GM18907 (cell line): Measurements from ENCODE around the gene PDP2.

Experiments used
- ATAC-seq: cut with Tn5 transposase; IDR thresholded peaks from one replicate; pipeline ENCODE4 v1.9.1; 2021; ENCODE audit warnings: mild to moderate bottlenecking, moderate library complexity; ENCODE audit not compliant: unreplicated experiment

PDP2 gene

DNA sequence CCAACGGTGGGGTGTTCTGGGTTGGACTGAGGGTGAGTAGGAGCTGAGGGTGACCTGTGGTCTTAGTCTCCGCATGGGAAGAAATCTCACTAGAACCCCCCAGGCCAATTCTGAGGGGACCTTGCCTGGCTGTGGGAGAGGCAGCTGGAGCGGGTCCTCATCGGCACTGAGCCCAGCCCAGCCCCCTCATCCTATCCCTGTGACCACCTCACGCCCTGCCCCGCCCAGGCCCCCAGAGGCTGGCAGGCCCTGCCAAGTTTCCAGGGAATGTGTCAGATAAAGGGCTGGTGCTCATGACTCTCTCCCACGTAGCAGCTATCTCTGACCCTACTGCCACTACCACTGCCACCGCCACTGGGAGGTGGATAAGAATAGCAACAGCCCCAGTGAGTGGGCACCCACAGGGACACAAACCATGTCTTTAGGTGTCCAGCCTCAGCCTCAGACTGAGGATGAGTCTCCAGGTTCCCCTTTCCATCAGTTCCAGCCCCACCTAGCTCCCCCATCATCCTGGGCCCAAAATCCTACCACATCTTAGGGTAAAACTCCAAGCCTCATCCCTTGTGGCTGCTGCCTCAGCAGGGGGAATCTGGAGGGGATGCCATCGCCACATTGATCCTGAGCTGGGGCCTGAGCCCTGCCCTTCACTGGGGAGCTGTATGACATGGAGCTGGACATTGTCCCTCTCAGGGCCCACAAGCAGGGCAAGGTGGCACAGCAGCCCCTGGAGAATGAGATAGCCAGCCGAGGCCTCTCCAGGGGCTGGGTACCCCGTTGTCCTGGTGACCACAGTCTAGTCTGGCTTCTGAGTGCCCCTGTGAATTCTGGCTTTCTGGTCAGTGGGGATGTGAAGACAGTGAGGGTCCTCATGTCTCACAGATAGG, 23.5 kb downstream of the PDP2 start:
- no peak for ATAC-seq

DNA sequence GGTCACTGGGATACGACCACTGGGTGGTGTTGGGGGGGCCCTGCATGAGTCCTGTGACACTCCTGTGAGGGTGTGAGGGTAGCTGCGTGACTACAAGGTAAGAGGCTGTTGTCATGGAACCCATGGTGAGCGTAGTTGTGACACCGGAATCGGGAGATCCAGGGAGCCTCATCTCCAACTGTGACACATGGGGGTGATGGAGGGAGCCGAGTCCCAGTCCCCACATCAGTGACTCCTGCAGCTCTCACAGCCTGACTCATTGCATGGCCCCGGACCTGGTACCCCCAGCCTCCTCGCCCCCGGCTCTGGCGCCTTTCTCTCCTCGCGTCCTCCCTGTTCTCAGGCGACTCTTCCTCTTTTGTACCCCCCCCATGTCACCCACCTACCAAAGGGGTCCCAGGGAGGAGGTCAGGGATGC, 24.1 kb downstream of the PDP2 start:
- no peak for ATAC-seq

DNA sequence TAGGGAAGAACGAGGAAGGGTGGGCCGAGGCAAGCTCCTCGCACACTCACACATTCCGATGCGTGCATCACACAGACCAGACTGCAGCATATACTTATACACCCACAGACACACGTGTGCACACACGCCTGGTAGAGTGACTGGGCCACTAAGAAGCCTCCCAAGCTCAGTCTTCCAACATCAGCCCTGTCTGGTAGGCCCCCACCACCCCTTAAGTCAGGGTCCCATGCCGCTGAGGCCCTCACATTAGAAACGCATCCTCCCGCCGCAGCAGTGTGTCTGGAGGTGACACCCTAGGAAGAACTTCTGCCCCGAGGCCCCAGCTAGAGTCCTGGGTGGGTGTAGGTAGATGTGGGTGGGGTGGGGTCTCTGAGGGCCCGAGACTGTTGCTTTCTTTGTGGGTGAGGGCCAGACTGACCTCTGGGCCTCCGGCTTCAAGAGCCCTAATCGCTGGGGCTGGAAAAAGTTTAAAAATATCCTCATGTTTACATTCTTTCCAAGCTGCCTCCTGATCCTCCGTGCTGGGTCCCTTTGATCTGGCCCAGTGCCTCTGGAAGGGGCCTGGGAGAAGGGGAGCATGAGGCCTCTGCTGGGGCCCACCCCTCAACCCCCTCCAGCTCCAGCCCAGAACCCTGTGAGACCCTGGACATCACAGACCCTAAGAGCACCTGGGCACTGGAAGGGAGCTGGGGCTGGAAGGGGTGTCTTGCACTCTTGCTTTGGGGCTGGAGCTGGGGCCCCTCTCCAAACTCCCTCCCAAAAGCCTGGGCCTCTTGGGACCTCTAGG, 24.7 kb downstream of the PDP2 start:
- no peak for ATAC-seq

DNA sequence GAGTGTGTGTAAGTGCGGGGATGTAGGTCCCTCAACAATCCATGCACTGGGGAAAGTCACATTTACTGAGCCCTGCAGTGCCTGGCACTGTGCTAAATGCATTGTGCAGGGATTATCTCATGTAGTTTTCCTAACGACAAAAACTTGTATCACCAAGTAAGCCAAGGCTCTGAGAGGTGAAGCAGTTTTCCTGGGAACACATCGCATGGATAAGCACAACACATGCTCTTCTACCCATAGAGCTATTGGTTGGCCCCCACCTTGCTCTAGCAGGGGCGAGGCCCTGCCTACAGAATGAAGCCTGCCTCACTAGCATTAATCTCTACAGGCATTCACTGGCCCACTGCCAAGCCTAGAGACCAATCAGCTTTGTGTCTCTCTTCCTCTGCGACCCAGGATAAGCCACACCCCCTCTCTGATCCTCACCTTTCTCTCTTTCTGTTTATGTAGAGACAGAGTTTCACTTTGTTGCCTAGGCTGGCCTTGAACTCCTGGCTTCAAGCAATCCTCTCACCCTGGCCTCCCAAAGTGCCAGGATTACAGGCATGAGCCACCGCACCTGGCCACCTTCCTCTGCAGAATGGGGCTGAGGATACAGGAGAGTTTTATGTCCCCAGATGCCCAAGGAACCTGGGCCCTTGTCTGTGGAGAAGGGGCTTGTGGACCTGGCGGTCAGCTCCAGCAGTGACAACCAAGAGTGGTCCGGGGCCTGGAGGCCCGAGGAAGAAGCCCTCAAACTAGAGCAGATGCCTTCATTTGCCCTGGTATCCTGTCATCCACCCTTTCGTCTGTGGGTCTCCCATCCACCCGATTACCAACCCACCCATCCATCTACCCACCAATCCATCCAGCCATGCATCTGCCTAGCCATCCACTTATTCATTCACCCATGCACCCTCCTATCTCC, 25.6 kb downstream of the PDP2 start:
- no peak for ATAC-seq

DNA sequence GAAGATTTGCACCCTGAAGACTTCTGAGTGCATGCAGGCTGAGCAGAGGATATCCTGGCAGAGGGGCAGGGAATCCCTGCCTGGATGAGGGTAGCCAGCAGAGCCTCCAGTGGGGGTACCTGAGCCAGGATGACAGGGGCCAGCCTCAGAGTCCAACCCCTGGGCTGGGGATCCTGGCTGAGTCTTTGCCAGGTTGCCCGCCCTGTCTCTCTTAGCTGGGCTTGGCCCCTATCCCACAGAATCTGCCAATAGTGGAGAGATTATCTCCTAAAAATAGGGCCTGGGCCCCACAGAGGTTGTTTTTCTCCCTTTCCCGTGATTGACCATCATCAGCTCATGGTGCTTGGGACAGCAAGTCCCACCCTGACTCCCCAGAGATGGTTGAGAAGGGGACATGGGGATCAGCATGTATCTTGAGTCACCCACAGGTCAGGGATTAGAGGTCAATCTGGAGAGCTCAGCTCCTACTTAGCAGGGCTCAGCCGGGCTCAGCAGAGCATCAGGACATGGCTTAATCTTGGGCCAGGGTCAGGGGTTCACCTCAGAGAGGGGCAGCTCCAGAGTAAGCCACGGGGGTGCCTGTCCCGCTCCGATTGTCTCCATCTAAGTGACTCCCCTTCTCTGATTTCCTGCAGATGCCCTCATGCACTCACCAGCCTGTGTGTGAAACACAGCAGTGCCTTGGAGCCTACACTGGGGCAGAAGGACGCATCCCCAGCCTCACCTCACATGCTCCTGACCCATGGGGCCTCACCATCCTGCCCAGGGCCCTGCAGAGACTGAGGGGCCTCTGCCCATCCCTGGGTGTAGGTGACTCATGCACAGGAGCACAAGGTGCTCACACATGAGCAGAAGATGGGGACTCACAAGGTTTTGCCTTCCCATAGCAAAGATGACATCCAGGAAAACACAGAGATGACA, 26.9 kb downstream of the PDP2 start:
- ATAC-seq: no peak

DNA sequence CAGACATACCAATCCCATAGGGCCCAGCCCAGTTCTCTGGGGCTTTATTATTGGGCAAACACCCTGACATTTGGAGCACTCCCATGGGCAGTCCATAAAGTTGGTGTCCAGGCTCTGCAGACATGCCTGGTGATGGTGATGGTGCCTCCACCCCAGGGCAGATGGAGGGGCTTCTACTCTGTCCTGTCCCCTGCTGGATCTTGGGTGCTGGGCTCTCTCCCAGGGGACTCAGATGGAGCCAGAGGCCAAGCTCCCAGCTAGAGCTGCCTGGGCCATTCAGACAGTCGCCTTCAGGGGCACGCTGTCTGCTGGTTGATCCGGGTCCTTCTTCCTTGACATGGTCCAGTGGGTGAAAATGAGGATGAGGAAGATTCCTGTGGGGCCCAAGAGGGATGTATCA, 27.8 kb downstream of the PDP2 start:
- ATAC-seq: no peak

DNA sequence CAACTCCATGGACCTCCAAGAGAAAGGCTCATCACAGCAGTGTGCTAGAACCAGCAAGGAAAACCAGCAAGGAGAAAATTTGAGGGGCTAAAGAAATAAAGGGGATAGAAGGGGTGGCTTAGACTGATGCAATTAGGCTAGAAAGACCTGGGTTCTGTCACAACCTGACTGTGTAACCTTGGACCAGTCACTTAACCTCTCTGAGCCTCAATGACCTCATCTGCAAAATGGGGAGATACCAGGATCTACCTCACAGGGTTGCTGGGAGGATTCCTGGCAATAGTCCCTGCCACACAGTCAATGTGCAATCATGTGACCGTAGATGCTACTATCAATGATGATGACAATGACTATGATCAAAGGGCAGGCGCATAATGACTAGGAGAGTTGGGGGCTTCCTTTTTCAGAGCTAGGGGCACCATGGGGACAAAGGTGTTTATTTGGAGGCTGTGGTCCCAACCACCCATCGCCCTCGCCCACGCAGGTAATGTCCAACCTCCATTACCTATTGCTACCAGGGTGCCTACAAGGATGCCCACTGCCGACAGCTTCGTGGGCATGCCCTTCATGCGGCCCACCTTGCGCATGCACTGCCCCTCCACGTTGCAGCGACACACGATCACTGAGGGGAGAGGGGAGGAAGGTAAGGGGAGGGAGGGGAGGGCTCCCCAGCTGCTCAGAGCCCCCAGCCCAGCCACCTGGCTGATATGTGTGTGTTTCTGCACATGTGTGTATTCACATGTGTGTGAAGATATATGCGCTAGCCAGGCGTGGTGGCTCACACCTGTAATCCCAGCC, 28.6 kb downstream of the PDP2 start:
- ATAC-seq: no peak

DNA sequence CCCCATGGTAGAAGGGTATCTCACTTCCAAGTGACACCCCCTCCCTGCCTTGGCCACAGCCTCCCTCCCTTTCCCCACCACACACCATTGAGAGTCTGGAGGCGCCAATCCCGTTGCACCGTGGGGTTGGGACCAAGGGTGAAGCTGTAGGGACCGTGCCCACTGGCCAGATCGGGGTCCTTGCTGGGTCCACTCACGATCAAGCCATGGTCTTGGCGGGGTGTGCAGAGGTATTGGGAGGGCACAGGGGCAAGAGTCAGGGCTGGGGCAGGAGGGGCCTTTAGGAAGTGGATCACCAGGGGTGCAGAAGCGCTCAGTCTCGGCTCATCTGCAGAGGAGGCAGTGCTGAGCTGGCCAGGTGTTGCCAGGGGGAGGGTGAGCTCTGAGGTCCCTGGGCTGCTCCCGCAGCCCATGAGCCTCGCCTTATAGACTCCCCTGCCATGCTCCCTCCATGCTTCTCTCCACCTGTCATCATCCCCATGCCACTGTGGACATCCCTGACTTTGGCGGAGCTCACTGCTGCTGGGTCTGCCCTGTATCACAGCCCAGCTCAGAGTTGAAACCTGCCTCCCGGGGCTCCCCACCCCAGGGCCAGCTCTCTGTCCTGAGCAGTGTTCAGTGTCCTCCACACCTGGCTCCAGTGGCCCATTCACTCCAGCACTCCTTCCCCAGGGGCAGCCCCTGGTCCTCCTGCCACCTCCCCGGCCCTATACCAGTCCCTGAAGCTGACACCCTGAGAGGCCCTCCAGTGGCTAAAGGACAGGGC, 30.0 kb downstream of the PDP2 start:
- no peak for ATAC-seq

DNA sequence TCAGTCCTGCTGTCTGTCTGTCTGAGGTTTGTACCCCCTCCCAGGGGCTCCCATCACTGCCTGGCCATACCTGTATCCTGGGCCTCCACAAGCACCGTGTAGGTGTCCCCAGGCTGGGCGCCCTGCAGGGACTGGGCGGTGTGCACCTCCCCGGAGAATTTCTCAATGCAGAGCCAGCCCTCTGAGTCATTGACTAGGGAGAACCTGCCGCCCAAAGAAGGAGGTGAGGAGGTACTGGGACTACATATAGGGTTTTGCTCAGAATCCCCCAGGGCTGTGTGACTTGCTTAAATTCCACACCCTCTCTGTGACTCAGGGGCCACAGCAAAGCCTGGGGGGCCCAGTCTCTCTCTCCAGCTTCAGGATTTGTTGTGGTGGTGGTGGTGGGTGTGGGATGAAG, 30.8 kb downstream of the PDP2 start:
- ATAC-seq: no peak

DNA sequence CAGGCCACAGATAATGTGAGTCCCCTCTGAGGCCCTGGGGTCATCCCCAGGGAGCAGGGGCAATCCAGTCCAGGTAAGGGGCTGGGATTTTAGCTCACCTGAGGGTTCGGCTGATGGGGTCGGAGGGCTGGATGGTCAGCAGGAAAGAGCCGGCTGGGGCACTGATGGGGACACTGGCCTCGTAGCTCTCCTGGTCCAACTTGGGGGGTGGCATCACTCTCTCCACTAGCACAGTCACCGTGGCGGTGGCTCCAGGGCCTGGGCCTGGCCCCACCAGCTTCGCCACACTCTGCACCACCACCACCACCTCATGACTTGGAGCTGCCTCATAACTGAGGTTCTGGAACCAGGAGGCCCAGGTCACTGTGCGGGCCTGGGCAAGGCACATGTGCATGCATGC, 31.5 kb downstream of the PDP2 start:
- no peak for ATAC-seq

DNA sequence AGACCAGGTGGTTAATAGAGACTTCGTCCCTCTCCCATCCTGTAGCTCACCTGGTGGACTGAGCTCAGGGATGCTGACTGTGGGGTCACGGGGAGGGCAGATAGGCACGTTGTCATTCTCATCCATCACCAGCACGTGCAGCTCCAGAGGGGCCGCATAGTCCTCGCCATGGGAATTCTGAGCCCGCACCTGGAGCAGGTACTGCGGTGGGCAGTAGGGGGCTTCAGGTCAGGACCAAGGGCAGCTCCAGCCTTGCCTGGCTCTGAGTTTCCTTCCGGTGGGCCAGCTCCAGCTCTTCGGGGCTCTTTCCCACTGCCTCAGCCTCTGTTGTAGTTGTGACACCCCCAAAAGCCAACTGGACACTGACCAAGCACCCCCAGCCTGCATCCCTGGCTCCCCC, 32.8 kb downstream of the PDP2 start:
- ATAC-seq: no peak

DNA sequence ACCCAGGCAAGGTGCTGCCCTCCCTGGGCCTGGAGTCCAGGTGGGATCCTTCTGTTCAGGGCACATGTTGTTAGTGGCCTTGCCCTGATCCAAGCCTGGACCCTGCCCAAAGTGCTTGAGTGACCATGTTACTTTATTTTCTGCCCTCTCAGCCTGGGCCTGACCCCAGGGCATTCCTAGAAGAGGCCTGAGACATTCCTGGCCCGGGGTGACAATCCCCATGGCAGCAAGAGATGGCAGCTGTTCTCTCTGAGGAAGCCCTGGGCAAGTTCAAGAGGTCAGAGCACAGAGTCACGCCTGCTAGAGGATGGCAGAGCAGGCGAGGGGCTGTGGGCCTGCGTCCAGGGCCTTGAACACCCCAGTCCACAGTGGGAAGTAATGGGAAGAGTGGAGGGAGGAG, 33.4 kb downstream of the PDP2 start:
- no peak for ATAC-seq

DNA sequence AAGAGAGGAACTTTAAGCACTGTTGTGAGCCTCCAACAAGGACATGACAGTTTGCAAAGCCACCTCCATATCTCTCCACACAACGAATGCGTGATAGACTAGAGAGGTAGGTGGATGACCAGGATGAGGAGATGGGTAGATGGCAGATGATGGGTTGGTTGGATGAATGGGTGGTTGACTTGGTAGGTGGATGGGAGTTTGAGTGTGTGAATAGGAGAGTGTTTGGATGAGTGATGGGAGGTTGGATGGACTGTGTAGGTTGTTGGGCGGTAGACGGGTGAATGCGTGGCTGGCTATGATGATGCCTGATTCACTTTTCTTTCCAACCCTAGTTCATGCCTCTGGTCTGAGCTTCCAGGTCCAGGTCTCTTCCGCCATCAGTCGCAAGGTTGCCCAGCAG, 34.2 kb downstream of the PDP2 start:
- no peak for ATAC-seq

DNA sequence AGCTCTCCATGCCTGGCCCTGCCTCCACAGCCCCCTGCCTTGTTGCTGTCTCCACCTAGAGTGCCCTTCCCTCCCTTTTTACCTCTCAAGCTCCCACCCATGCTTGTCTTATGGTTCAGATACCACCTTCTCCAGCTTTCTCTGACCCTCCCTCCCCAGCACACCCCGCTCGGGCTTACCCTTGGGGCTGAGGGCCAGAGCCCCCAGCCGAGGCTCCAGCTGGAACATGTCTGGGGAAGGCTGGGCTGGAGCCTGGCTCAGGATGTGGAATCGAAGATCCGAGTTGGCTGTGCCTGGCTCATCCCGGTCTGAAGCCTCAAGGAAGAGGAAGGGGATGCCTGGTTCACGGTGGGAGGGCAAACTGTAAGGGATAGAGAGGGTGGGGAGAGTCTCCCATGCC, 34.7 kb downstream of the PDP2 start:
- ATAC-seq: no peak

DNA sequence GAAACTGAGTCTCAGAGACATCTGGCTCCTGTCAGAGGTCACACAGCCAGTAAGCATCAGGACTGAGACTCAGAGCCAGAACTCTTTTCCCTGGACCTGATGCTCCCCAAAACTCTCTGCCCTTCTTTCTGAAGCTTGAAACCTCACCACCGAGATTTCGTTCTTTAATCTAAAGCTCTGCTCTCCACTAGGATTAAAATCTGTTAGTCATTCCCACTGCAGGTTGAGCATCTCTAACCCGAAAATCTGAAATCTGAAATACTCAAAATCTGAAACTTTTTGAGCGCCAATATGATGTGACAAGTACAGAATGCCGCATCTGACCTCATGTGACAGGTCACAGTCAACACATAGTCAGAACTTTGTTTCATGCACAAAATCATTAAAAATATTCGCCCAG, 36.2 kb downstream of the PDP2 start:
- ATAC-seq: no peak

DNA sequence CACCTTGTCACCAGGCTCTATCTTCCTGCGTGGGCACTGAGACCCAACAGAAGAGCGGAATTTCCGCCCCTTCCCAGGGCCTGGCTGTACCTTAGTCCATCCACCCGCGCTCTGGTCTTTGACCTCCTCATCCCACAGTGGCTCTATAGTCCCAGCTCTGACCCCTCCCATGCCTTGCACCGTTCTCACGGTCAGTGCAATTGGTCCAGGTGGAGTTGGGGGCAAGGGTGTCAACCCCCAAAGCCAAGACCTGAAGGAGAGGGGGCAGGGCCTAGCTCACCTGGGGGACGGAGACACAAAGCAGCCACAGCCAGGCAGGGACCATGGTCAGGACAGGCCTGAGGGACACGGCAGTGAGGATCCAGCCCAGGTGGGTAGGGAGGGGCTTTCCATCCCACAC, 37.4 kb downstream of the PDP2 start:
- ATAC-seq: no peak

DNA sequence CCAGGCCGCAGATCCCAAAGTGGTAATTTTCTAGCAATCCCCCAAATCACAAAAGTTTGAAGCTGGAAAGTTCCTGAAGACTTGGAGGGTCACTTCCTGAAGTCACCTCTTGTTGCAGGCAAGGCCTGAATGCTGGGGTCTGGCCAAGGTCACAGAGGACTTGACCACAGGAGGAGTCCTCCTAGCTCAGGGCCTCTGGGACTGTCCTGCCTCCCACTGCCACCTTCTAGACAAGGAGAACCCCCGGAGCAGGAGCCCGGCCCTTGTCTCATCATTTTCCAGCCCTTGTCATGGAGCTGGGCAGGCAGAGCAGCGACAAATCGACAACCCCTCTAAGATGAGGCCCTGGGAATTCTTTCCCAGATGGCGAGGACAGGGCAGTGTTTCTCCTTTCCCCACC, 38.0 kb downstream of the PDP2 start:
- no peak for ATAC-seq

DNA sequence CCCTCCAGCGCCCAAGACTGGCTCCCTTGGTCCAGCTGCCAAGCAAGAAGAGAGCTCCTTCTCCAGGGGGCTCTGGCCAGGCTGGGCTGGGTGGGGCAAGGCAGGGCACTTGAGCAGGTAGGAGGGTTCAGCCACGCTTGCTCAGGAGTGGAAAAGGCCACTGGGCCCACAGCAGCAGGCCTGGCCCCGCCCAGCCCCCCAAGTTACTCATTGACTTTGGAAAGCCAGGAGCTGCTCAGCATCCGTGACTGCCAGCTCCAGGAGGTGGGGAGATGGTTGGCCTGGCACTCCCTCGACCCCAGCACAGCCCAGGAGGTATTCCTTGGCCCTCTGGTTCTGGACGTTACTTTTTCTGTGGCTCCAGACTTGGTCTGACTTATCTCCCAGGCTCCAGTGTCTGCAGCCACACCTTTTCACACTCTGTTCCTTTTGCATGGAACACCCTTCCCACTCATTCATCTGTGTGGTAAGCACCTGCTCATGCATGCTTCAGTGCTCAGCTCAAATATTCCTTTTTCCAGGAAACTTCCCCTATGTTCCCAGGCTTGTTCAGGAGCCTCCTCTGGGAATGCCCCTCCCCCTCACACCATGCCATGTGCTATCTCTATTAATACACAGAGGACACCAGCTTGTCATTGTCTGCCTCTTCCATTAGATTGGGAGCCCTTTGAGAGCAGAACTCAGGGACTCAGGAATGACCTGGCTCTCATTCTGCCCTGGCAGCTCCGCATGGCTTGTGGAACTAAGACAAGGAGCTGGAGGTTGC, 38.7 kb downstream of the PDP2 start, which contains the start of gene CDH16:
Gene CDH16, minus strand, starts transcription at position 83 of the 766 bp plus-strand sequence. CDS start 820 bp downstream, outside the sequence.
- no peak for ATAC-seq
